Fibroblast of peridontal ligament (primary cell): Measurements from ENCODE around the gene KIR3DL2.
"Not testable (repeated sequence)": the region's sequence is repeated elsewhere in the genome, so short reads cannot be mapped to it uniquely, and the experiment has no call there.

Experiments used
- DNase-seq: peaks from one replicate; pipeline ENCODE4 v3.0.0-alpha.2; 2010; ENCODE audit errors: extremely low read depth

KIR3DL2 gene

GRCh38 chr19:54871696-54872095 lies 21.5 kb downstream of the KIR3DL2 start:
- DNase-seq = no peak

DNA sequence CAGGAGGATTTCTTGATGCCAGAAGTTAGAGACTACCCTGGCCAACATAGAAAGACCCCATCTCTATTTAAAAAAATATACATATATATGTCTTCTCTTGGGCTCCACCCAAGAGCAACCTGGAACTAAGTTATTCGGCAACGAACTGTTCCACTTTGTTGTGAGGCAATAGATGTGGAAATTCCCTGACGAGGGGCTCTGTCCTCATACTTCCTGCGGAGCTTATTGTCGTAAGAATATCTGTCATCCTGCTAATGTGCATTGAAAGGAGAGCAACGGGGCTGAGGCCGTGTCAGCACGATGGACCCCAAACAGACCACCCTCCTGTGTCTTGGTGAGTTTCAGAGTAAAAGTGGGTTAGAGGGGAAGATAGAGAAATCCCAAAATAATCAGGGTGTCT lies 23.7 kb downstream of the KIR3DL2 start, which contains the start of gene FCAR:
TSS of gene FCAR (plus strand) at position 246 of the 400 bp plus-strand sequence. CDS start at position 301, 55 bp downstream.
- DNase-seq = no peak

DNA sequence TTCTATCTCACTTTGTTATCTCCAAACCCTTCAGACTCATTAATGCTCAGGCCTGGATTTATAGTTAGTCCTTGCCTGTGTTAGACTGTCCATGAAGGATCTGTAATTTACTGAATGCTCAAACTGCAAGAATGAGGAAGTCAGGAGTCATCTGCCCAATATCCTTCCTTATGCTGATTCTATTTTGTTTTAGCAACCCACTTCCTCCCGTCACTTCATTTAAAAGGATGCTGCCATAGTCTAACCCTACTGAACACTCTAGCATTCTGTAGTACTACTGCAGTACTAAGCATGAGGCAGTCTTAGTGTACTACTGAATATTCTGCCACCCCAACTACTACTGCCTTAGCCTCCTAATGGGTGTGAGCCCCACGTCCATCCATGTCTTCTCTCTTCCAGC lies 25.3 kb downstream of the KIR3DL2 start:
- DNase-seq = no peak

GRCh38 chr19:54877471-54877870 lies 27.2 kb downstream of the KIR3DL2 start:
- DNase-seq = no peak

- DNase-seq = no peak
These were observed 31.6 kb downstream of the KIR3DL2 start for GRCh38 chr19:54881884-54882283.

- no peak for DNase-seq
These were observed 32.5 kb downstream of the KIR3DL2 start for GRCh38 chr19:54882758-54883157.

DNA sequence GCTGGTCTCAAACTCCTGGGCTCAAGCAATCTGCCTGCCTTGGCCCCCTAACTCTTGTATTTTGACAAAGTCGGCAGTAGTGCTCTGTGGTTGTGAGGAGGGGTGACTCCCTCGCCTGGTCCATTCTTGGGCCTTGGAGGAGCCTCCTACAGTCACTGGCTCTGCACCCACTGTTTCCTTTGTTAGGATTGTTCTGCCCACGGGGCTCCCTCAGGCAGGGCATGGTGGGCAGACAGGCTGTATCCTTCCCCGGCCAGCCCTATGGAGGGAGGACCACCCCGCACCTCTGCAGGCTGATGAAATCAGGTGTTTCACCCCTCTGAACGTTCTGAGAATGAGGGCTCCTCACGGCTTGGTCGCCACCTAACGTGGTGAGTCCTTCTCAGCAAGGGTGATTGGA lies 33.0 kb downstream of the KIR3DL2 start:
- DNase-seq = no peak

GRCh38 chr19:54888239-54888638 lies 38.0 kb downstream of the KIR3DL2 start:
- DNase-seq = no peak

DNA sequence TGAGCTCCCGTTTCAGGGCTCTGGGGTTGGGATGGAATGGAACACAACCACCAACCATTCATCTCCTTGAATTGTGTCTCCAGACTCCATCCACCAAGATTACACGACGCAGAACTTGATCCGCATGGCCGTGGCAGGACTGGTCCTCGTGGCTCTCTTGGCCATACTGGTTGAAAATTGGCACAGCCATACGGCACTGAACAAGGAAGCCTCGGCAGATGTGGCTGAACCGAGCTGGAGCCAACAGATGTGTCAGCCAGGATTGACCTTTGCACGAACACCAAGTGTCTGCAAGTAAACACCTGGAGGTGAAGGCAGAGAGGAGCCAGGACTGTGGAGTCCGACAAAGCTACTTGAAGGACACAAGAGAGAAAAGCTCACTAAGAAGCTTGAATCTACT lies 39.3 kb downstream of the KIR3DL2 start:
- no peak for DNase-seq

DNA sequence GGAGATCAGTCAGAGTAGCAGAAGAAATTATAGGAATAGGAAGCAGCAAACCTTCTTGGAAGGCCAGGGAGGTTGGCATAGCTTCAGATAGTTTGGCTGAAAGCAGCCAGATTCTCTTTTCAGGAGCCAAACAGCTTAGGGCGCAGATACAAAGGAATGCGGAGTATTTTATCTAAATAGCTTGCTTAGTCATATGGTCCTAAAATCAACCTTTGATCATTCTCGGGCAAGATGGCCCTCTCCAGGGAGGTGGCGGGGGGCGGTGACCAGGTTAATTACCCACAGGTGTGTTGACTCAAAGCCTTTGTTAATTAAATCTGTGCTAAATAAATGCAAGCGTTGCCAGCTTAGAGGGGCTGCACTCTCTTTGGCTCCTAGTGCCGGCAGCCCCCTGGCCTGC lies 43.2 kb downstream of the KIR3DL2 start:
- no peak for DNase-seq

DNA sequence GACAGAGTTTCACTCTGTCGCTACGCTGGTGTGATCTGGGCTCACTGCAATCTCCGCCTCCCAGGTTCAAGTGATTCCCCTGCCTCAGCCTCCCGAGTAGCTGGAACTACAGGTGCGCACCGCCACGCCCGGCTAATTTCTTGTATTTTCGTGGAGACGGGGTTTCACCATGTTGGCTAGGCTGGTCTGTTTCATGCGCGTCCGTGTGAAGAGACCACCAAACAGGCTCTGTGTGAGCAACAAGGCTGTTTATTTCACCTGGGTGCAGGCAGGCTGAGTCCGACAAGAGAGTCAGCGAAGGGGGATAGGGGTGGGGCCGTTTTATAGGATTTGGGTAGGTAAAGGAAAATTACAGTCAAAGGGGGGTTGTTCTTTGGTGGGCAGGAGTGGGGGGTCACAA lies 43.9 kb downstream of the KIR3DL2 start:
- not testable (repeated sequence) for DNase-seq

DNA sequence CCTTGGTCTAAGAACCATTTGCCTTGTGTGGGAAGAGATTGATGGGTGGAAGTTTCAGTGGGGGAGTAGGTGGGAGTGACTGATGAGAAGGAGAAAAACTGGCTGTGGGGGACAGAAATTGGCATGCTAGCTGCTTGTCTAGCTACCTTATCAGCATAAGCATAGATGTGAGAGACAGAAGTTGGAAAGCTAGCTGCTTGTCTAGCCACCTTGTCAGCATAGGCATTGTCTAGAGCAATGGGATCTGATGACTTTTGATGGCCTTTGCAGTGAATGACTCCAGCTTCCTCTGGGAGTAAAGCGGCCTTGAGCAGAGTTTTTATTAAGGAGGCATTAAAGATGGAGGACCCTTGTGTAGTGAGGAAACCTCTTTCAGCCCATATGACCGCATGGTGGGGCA lies 45.8 kb downstream of the KIR3DL2 start:
- no peak for DNase-seq

GRCh38 chr19:54898685-54899084 lies 48.4 kb downstream of the KIR3DL2 start:
- not testable (repeated sequence) for DNase-seq

- DNase-seq = not testable (repeated sequence)
These were observed 49.4 kb downstream of the KIR3DL2 start for GRCh38 chr19:54899646-54900045.

DNA sequence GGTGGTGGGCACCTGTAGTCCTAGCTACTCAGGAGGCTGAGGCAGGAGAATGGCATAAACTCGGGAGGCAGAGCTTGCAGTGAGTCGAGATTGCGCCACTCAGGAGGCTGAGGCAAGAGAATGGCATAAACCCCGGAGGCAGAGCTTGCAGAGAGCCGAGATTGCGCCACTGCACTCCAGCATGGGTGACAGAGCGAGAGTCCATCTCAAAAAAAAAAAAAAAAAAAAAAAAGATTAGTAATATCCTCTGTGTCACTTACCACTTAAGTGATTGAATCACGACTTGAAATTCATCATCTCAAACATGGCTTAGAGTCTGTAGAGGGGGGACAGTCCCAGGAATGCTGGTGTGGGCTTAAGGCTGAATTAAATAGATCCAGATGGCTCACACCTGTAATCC lies 50.9 kb downstream of the KIR3DL2 start:
- DNase-seq = not testable (repeated sequence)

GRCh38 chr19:54902061-54902460 lies 51.8 kb downstream of the KIR3DL2 start:
- DNase-seq = no peak

DNA sequence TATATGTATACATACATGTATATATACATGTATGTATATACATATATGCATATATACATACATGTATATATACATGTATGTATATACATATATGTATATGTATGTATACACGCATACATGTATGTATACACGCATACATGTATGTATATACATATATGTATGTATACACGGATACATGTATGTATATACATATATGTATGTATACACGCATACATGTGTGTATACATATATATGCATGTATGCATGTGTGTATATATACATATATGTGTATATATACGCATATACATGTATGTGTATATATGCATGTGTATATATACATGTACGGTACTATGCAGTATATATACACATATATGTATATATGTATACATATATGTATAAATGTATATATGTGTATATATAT lies 53.1 kb downstream of the KIR3DL2 start:
- no peak for DNase-seq

DNA sequence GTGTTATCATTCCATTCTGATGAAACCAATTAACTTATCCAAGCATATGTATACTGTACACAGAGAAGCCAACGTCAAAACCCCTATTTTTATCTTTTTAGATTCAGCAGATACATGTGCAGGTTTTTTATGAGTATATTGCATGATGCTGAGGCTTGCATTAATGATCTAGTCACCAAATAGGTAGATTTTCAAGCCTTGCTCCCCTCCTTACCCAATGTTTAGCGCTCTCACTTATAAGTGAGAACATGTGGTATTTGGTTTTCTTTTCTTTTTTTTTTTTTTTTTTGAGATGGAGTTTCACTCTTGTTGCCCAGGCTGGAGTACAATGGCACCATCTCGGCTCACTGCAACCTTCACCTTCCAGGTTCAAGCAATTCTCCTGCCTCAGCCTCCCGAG lies 54.0 kb downstream of the KIR3DL2 start:
- not testable (repeated sequence) for DNase-seq

DNA sequence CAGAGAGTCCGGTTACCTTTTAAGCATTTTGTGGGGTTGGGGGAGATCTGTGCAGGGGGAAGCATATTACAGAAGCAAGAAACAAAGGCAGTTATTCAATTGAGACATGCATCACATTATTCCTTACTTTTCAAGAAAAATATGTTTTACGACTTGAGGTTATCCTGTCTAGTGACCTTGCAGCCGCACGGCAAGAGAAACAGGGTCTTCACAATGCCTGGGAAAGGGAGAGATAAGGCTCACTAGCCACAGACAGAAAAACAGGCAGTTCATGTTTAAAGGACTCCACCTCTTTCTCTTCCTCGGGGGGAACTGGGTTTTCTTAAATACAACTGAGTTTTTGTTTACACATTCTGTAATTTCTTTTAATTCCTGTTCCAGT lies 55.2 kb downstream of the KIR3DL2 start:
- DNase-seq = no peak

- DNase-seq = no peak
These were observed 55.7 kb downstream of the KIR3DL2 start, which contains the start of gene NCR1 for GRCh38 chr19:54905803-54906511. NCR1 (plus strand) TSS chr19:54906148; CDS start chr19:54906188, 40 bp downstream.

- no peak for DNase-seq
These were observed 56.6 kb downstream of the KIR3DL2 start for GRCh38 chr19:54906819-54907218.

GRCh38 chr19:54907899-54908298 lies 57.7 kb downstream of the KIR3DL2 start:
- DNase-seq = not testable (repeated sequence)
